Hematopoietic multipotent progenitor cell treated with erythropoietin and hydrocortisone succinate and interleukin-3 and kit ligand, for 6 days (in vitro differentiated cells): Measurements from ENCODE around the gene CELSR2.
A peak's percentile ranks its signal among the peaks of the same experiment; 100 is the strongest.

Experiments used
- DNase-seq: peaks from one replicate; pipeline ENCODE4 v3.0.0-alpha.2; 2015

CELSR2 gene

DNA sequence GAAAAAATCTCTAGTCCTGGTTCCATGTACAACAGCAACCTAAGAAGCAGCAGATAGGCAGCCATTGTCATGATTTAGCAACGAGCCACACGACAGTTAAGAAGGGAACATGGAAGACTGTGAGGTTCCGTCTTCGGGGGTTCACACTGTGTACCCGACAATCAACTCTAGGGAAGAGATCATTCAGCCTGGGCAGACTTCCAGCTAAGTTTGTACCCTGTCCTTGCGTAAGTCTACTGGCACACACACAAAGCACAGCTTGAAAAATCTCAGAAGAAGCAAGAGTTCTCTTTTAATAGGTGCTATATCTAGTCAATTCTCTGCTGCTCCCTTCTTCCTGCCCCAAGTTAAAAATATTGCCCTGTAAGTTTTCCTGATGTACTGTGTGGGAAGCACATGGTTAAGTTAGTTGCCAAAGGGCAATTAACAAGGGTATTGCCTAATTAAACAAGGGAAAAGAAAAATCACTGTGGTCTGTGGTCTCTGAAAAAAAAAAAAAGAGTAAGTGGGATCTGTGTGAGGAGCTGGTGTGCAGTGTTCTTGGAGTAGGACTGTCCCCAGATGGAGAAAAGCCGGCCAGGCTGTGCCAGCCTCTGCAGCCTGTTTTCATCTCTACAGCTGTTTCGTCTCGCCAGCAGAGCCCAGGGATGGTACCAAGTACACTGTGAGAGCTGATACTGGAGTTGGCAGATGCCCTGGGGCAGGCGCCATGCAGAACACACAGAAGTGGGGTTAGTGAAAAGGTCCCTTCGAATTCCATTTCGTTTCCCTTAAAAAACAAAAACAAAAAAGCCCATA is 63.8 kb downstream of the CELSR2 start:
- no peak for DNase-seq

DNA sequence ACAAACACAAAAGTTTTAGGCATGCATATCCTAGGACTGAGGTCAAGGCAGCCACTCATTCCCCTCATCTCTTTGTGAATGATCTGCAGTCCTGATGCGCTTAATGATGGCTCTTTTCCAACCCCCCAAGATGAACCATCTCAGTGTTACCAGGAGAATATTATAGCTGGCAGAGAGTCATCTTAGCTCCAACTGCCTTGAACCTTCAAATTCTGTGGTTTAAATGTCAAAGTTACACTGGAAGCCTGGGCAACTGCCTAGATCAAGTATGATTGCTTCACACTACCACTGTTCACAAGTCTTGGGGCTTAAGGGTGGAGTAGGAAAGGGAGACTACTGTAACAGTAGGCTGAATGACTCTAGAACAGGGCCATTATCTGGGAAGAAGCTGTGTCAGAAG is 65.5 kb downstream of the CELSR2 start:
- no peak for DNase-seq

- no peak for DNase-seq
Observed at GRCh38 chr1:109315288-109315687, 65.9 kb downstream of the CELSR2 start.

DNA sequence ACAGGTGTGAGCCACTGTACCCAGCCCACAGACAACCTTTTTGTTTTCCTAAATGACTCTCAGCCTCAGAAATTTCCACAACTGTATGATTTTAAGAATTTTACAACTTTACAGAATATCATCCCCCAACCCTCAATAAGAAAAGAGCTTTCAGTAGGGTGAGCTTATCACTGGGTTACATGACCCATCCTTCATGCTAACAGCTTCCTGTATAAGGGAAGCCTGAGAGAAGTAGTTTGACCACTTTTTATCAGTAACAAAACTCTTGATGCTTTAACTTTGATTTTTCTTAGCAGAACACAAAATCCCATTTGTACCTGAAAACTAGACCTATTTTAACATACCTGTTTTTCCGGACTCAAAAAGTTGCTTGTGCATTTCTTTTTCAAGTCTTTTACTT is 67.2 kb downstream of the CELSR2 start:
- DNase-seq, result peak; percentile 19

GRCh38 chr1:109319114-109319513 is 69.8 kb downstream of the CELSR2 start:
- no peak for DNase-seq

DNA sequence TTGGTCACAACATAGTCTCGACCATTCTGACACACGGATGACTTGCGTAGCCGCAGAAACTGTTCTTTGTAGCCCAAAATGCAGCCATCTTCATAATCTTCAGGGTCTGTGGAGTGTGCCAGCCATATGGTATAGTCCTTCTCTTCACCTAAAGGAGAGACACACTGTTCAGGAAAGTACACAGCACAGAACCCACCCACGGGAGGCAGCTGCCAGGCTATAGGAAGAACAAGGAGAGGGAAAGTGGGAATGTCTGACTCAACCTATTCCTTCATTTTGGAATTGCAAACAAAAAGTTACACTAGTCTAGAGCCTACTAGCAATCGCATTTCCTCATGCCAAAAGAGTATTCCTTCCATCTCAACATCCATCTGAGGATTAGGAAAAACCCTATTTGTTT is 73.6 kb downstream of the CELSR2 start:
- no peak for DNase-seq
